ENCODE data around the gene DRAXIN.

The DRAXIN gene

GRCh38 chr1:11652203-11652780 is 39.2 kb upstream of the DRAXIN start:
- TF ChIP-seq GATA3 (IDR thresholded peaks at IDR 0.05; ENCODE audit: low read depth, low read length) (no peak), GATA2 (IDR thresholded peaks at IDR 0.05; ENCODE audit: low read depth, low read length) (no peak)

GRCh38 chr1:11653101-11653860 is 38.2 kb upstream of the DRAXIN start:
- no peak for TF ChIP-seq GATA3 (IDR thresholded peaks at IDR 0.05; ENCODE audit: low read depth, low read length)
- TF ChIP-seq GATA2 (IDR thresholded peaks at IDR 0.05; ENCODE audit: low read depth, low read length) = no peak

- TF ChIP-seq GATA2 (IDR thresholded peaks at IDR 0.05; ENCODE audit: low read depth, low read length) (no peak), GATA3 (IDR thresholded peaks at IDR 0.05; ENCODE audit: low read depth, low read length) (no peak)
Measured at GRCh38 chr1:11653861-11654136, 37.7 kb upstream of the DRAXIN start.

DNA sequence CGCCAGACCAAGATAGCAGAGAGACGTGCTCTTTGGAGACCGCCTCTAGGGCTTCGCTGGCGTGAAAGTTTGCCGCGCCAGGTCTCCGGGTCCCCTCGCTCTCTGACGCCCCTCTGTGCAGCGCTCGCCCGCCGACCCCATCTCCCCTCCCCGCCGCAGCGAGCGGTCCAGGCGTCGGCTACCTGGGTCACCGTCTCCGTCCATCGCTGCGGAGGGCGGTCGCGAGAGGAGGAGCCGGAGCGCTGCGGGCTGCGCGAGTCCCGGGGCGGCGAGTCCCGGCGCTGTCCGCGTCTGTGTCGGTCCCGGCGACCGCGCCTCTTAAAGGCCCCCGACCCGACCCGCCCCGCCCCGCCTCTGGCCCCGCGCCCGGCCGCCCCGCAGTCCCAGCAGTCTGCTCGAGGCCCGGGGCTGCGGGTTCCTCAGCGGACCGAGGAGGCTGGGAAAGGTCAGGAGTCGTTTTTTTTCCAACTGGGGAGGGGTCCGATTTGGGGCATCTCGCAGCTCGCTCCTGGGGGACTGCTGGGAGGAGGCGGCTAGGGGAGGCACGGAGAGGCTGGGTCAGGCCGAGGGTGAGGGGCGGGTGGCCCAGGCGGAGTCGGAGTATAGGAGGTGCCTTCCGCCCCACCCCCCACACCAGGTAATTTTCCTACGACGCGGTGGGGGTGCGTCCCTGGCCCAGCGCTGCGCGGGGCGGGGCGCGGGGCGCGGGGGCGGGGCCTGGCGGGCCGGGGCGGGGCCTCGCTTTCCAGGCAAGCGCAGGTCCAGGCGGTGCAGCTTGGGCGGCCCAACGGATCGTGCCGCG is 37.2 kb upstream of the DRAXIN start, which contains the start of the genes FBXO2 and FBXO44:
Gene FBXO2, minus strand, starts transcription at position 293 of the 802 bp plus-strand sequence. Its CDS starts 89 bp downstream, at position 204.
Gene FBXO44, plus strand, starts transcription at position 741 of the 802 bp plus-strand sequence. CDS start 959 bp downstream, outside the sequence.
- no peak for TF ChIP-seq GATA3 (IDR thresholded peaks at IDR 0.05; ENCODE audit: low read depth, low read length)
- no peak for TF ChIP-seq GATA2 (IDR thresholded peaks at IDR 0.05; ENCODE audit: low read depth, low read length)

DNA sequence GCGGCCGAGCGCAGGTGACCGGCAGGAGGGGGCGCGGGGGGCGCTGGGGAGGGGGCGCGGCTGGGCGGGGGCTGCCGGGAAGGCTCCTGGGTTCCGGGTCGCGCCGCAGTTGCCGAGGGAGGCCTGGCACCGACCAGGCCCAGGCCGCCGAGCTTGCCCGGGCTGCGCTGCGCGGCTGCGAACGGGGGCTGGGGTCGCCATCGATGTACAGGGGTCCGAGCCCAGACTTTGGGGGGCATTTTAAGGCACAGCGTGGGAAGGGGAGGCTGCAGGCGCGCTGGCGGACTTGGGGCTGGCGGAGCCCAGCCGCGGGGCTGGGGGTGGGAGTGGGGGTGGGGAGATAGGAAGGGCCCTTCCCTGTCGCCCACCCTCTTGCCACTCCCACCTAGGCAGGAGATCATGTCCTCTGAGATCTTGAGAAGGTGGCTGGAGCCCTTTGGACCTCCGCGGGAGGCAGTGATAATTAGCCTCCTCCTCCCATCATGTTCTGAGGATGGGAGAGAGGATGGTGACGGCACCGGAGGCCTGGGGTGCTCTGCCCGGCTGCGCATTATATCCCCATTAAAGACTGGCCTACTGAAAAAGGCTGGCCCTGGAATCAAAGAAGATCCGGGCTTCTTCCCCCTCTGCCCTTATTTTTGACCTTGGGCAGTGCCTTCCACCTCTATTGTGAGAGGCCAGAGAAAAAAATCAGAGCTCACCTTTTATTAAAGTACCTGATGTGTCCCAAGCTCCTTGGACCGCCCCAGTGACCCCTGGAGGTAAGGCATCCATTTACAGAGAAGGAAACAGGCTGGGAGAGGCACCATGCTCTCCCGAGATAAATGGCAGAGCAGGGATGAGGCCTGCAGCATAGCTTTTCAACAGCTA is 36.3 kb upstream of the DRAXIN start:
- TF ChIP-seq GATA2 (IDR thresholded peaks at IDR 0.05; ENCODE audit: low read depth, low read length) (no peak), GATA3 (IDR thresholded peaks at IDR 0.05; ENCODE audit: low read depth, low read length) (no peak)

DNA sequence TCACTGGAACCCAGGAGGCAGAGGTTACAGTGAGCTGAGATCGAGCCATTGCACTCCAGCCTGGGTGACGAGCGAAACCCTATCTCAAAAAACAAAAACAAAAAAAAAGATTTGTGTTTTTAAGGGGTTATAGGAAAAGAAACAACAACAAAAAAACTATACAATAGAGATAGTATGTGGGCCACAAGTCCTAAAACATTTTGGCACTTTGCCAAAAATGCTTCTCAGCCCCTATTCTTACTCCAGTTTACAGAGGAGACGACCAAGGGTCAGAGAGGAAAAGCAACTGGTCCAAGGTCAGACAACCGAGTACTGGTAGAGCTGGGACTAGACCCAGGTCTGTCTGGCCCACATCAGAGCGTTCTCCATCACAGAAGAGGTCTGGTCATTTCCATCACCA is 33.9 kb upstream of the DRAXIN start:
- TF ChIP-seq GATA2 (IDR thresholded peaks at IDR 0.05; ENCODE audit: low read depth, low read length) (no peak), GATA3 (IDR thresholded peaks at IDR 0.05; ENCODE audit: low read depth, low read length) (no peak)

GRCh38 chr1:11658542-11658941 is 33.0 kb upstream of the DRAXIN start:
- TF ChIP-seq GATA3 (IDR thresholded peaks at IDR 0.05; ENCODE audit: low read depth, low read length) (no peak), GATA2 (IDR thresholded peaks at IDR 0.05; ENCODE audit: low read depth, low read length) (no peak)

DNA sequence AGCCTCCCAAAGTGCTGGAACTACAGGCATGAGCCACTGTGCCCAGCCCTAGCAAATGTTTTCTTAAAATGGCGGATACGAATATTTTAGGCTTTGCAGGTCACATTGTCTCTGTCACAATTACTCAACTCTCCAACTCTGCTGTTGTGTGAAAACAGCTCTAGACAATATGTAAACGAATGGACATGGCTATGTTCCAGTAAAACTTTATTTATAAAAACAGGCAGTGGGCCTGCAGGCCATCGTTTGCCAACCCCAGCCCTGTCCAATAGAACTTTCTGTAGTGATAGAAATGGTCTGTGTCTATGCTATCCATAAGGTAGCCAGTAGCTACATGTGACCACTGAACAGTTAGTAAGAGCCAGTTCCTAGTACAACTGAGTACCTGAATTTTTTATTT is 31.8 kb upstream of the DRAXIN start:
- no peak for TF ChIP-seq GATA2 (IDR thresholded peaks at IDR 0.05; ENCODE audit: low read depth, low read length)
- TF ChIP-seq GATA3 (IDR thresholded peaks at IDR 0.05; ENCODE audit: low read depth, low read length) = no peak

DNA sequence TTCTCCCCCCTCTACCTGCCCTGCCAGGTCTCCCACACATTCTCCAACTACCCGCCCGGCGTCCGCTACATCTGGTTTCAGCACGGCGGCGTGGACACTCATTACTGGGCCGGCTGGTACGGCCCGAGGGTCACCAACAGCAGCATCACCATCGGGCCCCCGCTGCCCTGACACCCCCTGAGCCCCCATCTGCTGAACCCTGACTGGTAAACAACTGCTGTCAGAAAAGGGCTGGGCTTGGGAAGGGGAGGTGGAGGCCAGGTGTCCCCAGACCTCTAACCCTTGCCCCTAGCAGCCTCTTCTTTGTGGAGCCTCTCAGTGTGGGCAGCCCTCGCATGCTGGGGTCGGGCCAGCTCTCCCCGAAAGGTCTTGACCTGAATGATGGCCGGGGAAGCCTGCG is 30.4 kb upstream of the DRAXIN start:
- TF ChIP-seq GATA2 (IDR thresholded peaks at IDR 0.05; ENCODE audit: low read depth, low read length) (no peak), GATA3 (IDR thresholded peaks at IDR 0.05; ENCODE audit: low read depth, low read length) (no peak)

- TF ChIP-seq GATA3 (IDR thresholded peaks at IDR 0.05; ENCODE audit: low read depth, low read length) (no peak), GATA2 (IDR thresholded peaks at IDR 0.05; ENCODE audit: low read depth, low read length) (no peak)
Measured at GRCh38 chr1:11664336-11665065, 27.0 kb upstream of the DRAXIN start.

DNA sequence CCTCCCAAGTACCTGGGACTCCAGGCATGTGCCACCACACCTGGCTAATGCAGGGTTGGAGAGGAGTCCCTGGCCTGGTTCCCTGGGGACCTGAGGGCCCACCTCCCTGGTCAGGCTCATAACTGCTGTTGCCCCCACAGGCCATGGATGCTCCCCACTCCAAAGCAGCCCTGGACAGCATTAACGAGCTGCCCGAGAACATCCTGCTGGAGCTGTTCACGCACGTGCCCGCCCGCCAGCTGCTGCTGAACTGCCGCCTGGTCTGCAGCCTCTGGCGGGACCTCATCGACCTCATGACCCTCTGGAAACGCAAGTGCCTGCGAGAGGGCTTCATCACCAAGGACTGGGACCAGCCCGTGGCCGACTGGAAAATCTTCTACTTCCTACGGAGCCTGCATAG is 23.0 kb upstream of the DRAXIN start:
- TF ChIP-seq GATA3 (IDR thresholded peaks at IDR 0.05; ENCODE audit: low read depth, low read length) (no peak), GATA2 (IDR thresholded peaks at IDR 0.05; ENCODE audit: low read depth, low read length) (no peak)

DNA sequence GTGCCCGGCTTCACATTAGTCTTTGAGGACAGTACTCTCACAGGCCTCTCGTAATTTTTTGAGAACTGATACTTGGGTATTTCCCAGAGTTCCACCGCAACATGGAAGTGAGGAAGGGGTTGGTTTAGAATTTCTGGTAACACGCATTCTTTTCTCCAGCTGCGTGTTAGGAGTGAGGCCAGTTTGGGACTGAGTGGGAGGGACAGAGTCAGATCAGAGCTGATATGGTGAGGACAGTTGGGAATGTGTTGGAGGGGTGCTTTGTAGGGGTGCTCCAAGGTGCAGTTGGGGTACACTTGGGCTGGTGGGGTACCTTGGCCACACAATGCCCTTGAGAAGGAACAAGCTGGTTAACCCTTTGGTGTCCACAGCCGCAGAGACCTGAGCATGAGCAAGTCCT is 20.8 kb upstream of the DRAXIN start:
- no peak for TF ChIP-seq GATA3 (IDR thresholded peaks at IDR 0.05; ENCODE audit: low read depth, low read length)
- TF ChIP-seq GATA2 (IDR thresholded peaks at IDR 0.05; ENCODE audit: low read depth, low read length) = no peak

- no peak for TF ChIP-seq GATA2 (IDR thresholded peaks at IDR 0.05; ENCODE audit: low read depth, low read length)
- TF ChIP-seq GATA3 (IDR thresholded peaks at IDR 0.05; ENCODE audit: low read depth, low read length) = no peak
Measured at GRCh38 chr1:11671205-11671543, 20.3 kb upstream of the DRAXIN start.

All from SH-SY5Y (cell line).